Measurements from ENCODE around the gene HHATL. TPM values are rescaled to one million over a fixed set of nuclear protein-coding genes. Genes with fewer than 3 reads are reported as not detected.

The HHATL gene
- total RNA-seq, 4 donors from 2014 or later = 0.62 to 1.3 TPM; not detected in 2

GRCh38 chr3:42693530-42693930, 9.1 kb downstream of the HHATL start:
- TF ChIP-seq POLR2A (IDR thresholded peaks at IDR 0.05) = no peak
- no peak for TF ChIP-seq CTCF (IDR thresholded peaks at IDR 0.05)
- Histone ChIP-seq H3K9me3 (no peaks in the 10 kb centered on the region), H3K27me3 (no peaks in the 10 kb centered on the region), H3K4me1 (no peaks in the 10 kb centered on the region), H3K27ac (no peak overlapping the region), H3K36me3 (no peaks in the 10 kb centered on the region), H3K4me3 (no peak overlapping the region)
- DNase-seq = no peak
- intact Hi-C loops (cut with DNase I; ENCODE audit: low total_unique reads) = no loop called here

GRCh38 chr3:42692667-42693529, 9.7 kb downstream of the HHATL start:
- intact Hi-C loops (cut with DNase I; ENCODE audit: low total_unique reads) = no loop called here
- Histone ChIP-seq H3K36me3 (no peaks in the 10 kb centered on the region), H3K4me1 (no peaks in the 10 kb centered on the region), H3K9me3 (no peaks in the 10 kb centered on the region), H3K4me3 (no peak overlapping the region), H3K27ac (no peak overlapping the region), H3K27me3 (no peaks in the 10 kb centered on the region)
- TF ChIP-seq CTCF (IDR thresholded peaks at IDR 0.05) (no peak), POLR2A (IDR thresholded peaks at IDR 0.05) (no peak)
- DNase-seq = peak in 1 of 2 donors; percentile 8

DNA sequence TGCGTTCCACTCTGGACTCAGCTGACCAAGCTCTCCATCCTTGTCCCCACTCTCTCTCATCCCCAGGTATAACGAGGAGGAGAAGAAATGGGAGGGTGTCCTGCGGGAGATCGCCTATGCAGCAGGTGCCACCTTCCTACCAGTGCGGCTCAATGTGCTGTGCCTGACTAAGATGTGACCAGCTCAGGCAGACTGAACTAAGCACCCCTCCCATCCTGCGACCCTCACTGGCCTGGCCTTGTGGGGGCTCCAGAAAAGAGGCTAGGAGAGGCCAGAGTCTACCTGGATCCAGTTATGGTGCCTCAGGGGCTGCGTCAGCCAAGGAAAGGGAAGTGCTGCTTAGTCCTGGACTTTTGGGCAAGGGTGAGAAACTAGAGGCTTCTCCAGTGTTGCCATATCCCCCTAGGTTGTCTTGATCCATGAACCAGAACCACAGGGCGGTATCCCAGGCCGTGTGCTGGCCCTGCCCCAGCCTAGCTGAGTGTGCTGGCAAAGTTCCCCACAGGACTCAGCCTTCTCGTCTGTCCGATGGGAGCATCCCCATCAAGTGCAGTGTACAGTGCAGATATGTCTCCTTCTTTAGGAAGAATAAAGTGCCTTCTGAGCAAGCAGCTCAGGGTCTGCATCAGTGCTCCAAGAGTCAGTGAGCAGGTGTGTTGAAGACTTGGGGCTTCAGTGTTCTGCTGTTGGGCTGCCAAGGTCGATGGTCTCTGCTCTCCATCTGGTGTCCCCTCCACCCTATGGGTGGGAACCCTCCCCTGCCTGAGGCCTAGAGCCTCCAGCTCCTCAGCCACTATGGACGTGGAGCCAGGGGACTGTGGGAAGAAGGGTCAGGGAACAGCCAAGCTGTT, 10.6 kb downstream of the HHATL start:
- Histone ChIP-seq H3K27ac (no peak overlapping the region), H3K4me1 (no peaks in the 10 kb centered on the region), H3K4me3 (no peak overlapping the region), H3K27me3 (no peaks in the 10 kb centered on the region), H3K36me3 (no peaks in the 10 kb centered on the region), H3K9me3 (no peaks in the 10 kb centered on the region)
- intact Hi-C loops (cut with DNase I; ENCODE audit: low total_unique reads) = no loop called here
- DNase-seq = peak in 1 of 2 donors; percentile 8
- TF ChIP-seq POLR2A (IDR thresholded peaks at IDR 0.05) (no peak), CTCF (IDR thresholded peaks at IDR 0.05) (no peak)

DNA sequence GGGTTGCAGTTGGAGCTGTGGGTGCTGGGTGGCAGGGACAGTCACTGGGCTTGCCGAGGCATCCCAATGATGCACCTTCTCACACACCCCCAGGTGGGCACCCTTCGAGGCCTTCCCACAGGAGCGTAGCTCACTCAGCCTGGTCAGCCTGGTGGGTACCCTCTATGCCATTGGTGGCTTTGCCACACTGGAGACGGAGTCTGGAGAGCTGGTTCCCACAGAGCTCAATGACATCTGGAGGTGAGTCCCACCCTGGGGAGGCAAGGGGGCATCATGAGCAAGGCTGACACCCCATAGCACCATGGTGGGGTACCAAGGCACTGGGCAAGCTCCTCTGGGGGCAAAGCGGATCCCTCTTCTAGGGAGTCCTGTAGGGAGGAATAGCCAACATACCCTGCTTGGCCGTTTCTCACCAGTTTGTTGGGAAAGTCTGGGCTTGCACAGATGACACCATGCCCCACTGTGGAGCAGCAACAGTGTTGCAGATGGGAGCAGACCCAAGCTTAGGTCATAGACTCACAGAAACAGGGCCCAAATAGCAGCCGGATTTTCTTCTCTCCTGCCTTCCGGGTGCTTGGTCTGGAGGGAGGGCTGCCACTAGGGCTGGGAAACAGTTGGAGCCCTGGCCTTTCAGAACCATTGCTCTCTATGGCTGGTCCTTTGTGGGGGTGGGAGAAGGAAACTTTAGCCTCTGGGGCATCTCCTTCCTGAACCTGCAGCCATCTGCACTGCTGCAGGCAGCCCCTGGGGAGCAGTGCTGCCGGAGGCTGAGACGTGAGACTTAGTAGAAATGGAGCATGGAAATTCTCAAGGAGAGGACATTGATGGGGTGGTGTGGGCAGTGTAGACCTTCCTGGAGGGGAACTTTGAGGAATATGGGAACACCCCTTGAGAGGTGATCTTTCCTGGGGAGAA, 11.6 kb downstream of the HHATL start:
- peak in 1 of 2 donors; percentile 9 for DNase-seq
- Histone ChIP-seq H3K36me3 (no peaks in the 10 kb centered on the region), H3K9me3 (no peaks in the 10 kb centered on the region), H3K27me3 (no peaks in the 10 kb centered on the region), H3K27ac (no peak overlapping the region), H3K4me1 (peaks cover 0 to 2% of the 10 kb centered on the region in 2 donors), H3K4me3 (no peak overlapping the region)
- intact Hi-C loops (cut with DNase I; ENCODE audit: low total_unique reads) = no loop called here
- TF ChIP-seq CTCF (IDR thresholded peaks at IDR 0.05) = no peak
- TF ChIP-seq POLR2A (IDR thresholded peaks at IDR 0.05) = no peak

All from uterus (tissue), 4 donors.